ENCODE results near the gene C22orf42. TPM values are rescaled to one million over a fixed set of nuclear protein-coding genes. Genes with fewer than 3 reads are reported as not detected.
"Not testable (repeated sequence)": the region's sequence is repeated elsewhere in the genome, so short reads cannot be mapped to it uniquely, and the experiment has no call there.

C22orf42 gene
- total RNA-seq, 1 donor from 2014 or later = 0.96 TPM

DNA sequence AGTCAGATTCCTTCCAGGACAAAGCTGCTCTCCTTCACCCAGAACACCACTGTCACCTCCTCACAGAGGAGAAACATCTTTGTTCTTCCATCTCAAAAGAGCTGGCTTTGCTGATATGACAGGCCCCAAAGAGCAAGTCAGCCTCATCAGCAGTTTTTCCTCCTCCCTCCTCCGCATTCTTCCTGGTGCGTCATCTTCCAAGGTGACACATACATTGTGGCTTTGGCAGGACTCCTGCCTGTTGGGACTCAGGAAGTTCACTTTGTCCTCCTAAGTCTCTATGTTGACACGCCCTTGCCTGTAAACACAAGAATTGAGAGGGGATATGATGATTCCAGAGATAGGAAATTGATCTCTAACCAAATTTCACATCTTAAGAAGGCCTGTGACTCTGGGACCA is 23.1 kb downstream of the C22orf42 start:
- not testable (repeated sequence) for DNase-seq (ENCODE audit: low spot score)

GRCh38 chr22:32134796-32135195 is 24.3 kb downstream of the C22orf42 start:
- DNase-seq (ENCODE audit: low spot score) = not testable (repeated sequence)

- no peak for DNase-seq (ENCODE audit: low spot score)
These were observed 26.3 kb downstream of the C22orf42 start for GRCh38 chr22:32132783-32133182.

DNA sequence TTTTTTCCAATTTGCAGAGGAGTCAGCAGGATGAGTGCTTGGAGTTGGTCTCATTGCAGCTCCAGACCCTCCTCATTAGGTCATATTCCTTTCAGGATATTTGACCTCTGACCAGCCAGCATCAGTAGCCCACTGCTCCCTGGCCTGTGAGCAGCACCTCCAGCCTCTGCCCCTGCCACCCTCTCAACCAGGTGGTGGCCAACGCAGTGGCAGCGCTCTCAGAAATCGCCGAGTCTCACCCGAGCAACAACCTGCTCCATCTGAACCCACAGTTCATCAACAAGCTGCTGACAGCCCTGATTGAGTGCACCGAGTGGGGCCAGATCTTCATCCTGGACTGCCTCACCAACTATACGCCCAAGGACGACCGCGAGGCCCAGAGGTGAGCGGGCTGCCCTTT is 27.0 kb downstream of the C22orf42 start:
- DNase-seq (ENCODE audit: low spot score) = no peak

DNA sequence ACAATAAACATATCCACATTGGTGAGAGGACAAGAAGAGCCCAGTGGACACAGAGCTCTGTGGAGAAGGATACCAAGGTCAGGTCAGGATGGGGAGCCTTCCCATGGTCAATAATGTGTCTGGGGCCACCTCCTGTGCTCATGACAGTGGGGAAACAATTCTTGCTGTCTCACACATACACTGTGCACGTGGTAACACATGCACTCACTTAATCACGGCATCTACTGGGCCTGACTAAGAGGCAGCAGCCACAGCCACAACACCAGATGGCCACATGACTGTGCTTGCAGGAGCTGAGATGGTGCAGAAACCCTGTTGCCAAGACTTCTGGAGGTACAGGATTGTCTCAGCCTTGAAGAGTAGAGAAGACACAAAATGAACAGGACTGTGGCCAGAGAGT is 28.6 kb downstream of the C22orf42 start:
- no peak for DNase-seq (ENCODE audit: low spot score)

GRCh38 chr22:32127904-32128303 is 31.2 kb downstream of the C22orf42 start:
- DNase-seq (ENCODE audit: low spot score) = no peak

DNA sequence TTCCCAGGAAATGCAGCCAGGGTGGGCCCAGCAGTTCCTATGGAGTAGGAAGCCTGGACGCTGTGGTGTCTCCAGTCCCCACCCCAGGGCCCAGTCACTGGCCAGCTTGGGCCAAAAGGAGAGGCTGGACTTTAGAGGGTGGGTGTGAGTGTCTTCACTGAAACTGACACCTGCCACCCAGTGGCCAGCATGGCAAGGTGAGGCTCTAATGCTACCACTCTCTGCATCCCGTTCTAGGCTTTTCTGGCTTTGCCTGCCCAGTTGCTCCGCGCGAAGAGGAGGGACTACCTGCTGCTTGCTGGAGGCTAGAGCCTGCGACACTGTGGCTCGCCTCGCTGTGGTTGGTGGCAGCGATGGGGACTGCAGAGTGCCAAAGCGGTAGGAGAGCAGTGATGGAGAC is 35.4 kb downstream of the C22orf42 start:
- DNase-seq (ENCODE audit: low spot score) = no peak

GRCh38 chr22:32122899-32123298 is 36.2 kb downstream of the C22orf42 start:
- no peak for DNase-seq (ENCODE audit: low spot score)

GRCh38 chr22:32120603-32121002 is 38.5 kb downstream of the C22orf42 start:
- DNase-seq (ENCODE audit: low spot score) = no peak

- DNase-seq (ENCODE audit: low spot score) = no peak
These were observed 39.4 kb downstream of the C22orf42 start for GRCh38 chr22:32119568-32120235.

GRCh38 chr22:32112380-32112779 is 46.7 kb downstream of the C22orf42 start:
- DNase-seq (ENCODE audit: low spot score) = no peak

GRCh38 chr22:32106930-32107329 is 52.2 kb downstream of the C22orf42 start:
- peak; percentile 23 for DNase-seq (ENCODE audit: low spot score)

DNA sequence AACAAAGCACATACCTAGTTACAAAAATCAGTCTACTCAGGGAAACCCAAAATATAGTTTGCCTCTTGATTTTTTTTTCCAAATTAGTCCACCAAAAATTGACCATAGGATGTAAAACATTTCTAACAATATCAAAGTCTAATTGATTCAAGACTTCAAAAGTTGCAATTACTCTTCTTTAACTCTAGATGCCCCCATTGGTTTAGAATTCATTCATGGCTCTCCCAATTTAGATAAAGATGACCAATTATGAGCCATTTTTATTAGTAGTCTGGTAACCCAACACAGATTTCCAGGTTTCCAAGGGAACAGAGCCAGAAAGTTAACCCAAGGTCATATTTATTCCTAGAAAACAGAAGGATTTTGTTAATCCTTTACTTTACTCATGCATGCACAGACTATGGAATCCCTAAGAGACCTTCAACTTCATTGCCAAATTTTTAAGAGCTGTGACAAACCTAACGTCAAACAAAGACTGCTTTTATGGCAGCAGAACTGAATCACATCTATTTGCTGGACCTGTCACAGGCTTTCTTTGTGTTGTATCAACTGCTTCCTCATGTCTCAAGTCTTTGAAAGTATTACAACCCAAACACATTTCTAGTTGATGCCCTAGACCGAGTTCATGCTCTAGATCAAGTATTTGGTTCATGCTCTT is 55.3 kb downstream of the C22orf42 start:
- DNase-seq (ENCODE audit: low spot score) = no peak

DNA sequence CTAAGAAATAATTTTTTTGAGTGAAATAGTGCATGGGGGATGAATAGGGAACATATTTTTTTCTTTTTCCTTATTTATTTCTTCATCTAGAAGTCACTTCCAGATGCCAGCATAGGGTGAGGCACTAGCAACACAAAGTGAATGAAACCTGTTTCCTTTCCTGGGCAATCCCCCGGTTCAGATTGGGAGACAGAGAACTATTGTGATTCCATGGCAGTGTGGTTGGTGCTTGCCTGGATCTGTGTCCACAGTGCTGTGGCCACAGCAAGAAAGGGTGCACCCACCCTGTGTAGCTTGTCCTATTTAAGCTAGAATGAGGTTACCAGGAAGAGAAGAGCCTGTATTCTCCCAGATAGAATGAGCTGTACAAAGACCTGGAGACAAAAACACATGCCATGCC is 58.4 kb downstream of the C22orf42 start:
- no peak for DNase-seq (ENCODE audit: low spot score)

Other genes with a start within 250 kb of the C22orf42 start
- 81.6 TPM for gene YWHAH, start 214.8 kb downstream of the C22orf42 start, total RNA-seq (ENCODE audit: insufficient read depth, low replicate concordance)
- 1.4 TPM for gene SLC5A1, start 116.0 kb downstream of the C22orf42 start, total RNA-seq (ENCODE audit: insufficient read depth, low replicate concordance)
- gene RFPL2, start 45.8 kb upstream of the C22orf42 start, total RNA-seq (ENCODE audit: insufficient read depth, low replicate concordance) = 0.72 TPM
- not detected for gene SLC5A4, start 96.0 kb upstream of the C22orf42 start, total RNA-seq (ENCODE audit: insufficient read depth, low replicate concordance)
- 0.48 TPM for gene RFPL3, start 198.6 kb upstream of the C22orf42 start, total RNA-seq (ENCODE audit: insufficient read depth, low replicate concordance)